AG09309 (cell line): ENCODE data around the gene GLRA1.
"Not testable (repeated sequence)": the region's sequence is repeated elsewhere in the genome, so short reads cannot be mapped to it uniquely, and the experiment has no call there.

Source experiments
- DNase-seq: peaks from one replicate; pipeline ENCODE4 v3.0.0-alpha.2; 2010; ENCODE audit warnings: low read depth
- H3K4me3 ChIP-seq: 2 replicates; pipeline ENCODE4 v1.5.1; 2011; ENCODE audit warnings: mild to moderate bottlenecking, low read depth, low read length, moderate library complexity; ENCODE audit not compliant: control insufficient read depth
- TF ChIP-seq, protein P1 (sequence below): IDR thresholded peaks from 2 replicates; pipeline ENCODE4 v1.5.1; 2011; ENCODE audit warnings: mild to moderate bottlenecking, low read depth, low read length, inconsistent platforms; ENCODE audit not compliant: insufficient read depth, control insufficient read depth; ENCODE audit errors: missing control alignments

GLRA1 gene

GRCh38 chr5:151793358-151793757, 131.3 kb downstream of the GLRA1 start:
- no peak for DNase-seq
- no peak overlapping the region for H3K4me3 ChIP-seq
- TF ChIP-seq, protein P1, sequence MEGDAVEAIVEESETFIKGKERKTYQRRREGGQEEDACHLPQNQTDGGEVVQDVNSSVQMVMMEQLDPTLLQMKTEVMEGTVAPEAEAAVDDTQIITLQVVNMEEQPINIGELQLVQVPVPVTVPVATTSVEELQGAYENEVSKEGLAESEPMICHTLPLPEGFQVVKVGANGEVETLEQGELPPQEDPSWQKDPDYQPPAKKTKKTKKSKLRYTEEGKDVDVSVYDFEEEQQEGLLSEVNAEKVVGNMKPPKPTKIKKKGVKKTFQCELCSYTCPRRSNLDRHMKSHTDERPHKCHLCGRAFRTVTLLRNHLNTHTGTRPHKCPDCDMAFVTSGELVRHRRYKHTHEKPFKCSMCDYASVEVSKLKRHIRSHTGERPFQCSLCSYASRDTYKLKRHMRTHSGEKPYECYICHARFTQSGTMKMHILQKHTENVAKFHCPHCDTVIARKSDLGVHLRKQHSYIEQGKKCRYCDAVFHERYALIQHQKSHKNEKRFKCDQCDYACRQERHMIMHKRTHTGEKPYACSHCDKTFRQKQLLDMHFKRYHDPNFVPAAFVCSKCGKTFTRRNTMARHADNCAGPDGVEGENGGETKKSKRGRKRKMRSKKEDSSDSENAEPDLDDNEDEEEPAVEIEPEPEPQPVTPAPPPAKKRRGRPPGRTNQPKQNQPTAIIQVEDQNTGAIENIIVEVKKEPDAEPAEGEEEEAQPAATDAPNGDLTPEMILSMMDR, result no peak

DNA sequence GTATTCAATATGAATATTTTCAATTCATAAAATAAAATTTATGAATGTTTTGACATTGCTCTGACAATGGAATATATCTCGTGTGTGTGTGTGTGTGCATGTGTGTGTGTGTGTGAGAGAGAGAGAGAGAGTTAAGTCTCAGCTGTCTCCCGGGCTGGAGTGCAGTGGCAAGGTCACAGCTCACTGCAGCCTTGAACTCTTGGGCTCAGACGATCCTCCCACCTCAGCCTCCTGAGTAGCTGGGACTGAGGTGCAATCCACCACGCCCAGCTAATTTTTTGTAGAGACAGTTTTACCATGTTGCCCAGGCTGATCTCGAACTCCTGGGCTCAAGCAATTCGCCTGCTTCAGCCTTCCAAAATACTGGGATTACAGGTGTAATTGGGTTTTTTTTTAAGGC, 136.8 kb downstream of the GLRA1 start:
- TF ChIP-seq, protein P1, result no peak
- H3K4me3 ChIP-seq, result no peak overlapping the region
- no peak for DNase-seq

GRCh38 chr5:151786468-151786867, 138.2 kb downstream of the GLRA1 start:
- H3K4me3 ChIP-seq, result no peak overlapping the region
- no peak for DNase-seq
- TF ChIP-seq, protein P1, result no peak

GRCh38 chr5:151784141-151784540, 140.5 kb downstream of the GLRA1 start:
- TF ChIP-seq, protein P1, result no peak
- DNase-seq, result no peak
- H3K4me3 ChIP-seq, result no peak overlapping the region

- not testable (repeated sequence) for H3K4me3 ChIP-seq, DNase-seq
Observed at GRCh38 chr5:151783664-151784063, 141.0 kb downstream of the GLRA1 start.

- TF ChIP-seq, protein P1, result no peak
- no peak for DNase-seq
- no peak overlapping the region for H3K4me3 ChIP-seq
Observed at GRCh38 chr5:151781201-151781600, 143.4 kb downstream of the GLRA1 start.

- TF ChIP-seq, protein P1, result no peak
- no peak overlapping the region for H3K4me3 ChIP-seq
- DNase-seq, result no peak
Observed at GRCh38 chr5:151780348-151780747, 144.3 kb downstream of the GLRA1 start.
